GM12801 (cell line): ENCODE data around the gene CENPX.

Experiments used
- CTCF ChIP-seq: IDR thresholded peaks from one replicate; pipeline ENCODE4 v1.5.1; 2011; ENCODE audit warnings: control low read depth; ENCODE audit not compliant: insufficient read length; ENCODE audit errors: extremely low read depth

CENPX gene

GRCh38 chr17:81984773-81985410, 37.8 kb downstream of the CENPX start:
- no peak for TF ChIP-seq CTCF

GRCh38 chr17:81983639-81984373, 38.9 kb downstream of the CENPX start:
- no peak for TF ChIP-seq CTCF

DNA sequence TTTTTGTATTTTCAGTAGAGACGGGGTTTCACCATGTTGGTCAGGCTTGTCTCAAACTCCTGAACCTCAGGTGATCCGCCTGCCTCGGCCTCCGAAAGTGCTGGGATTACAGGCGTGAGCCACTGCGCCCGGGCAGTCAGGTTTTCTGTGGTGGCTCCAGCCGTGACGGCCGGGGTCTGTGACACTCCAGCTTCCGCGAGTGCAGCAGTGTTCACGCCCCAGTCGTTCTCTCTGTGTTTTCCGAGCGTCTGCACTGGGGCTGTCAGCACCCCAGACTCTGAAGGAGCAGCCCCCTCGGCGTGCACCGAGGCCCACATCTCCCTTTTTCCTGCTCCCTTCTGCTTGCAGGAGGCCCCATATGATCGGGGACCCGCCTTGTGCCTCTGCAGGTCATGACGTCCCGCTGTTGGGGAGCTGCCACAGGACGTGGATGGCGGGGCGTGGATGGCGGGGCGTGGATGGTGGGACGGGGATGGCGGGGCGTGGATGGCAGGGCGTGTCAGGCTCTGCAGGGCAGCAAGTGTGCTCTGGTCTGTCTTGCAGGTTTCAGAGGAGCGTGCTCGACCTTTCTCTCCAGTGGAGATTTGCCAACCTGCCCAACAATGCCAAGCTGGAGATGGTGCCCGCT, 39.6 kb downstream of the CENPX start:
- TF ChIP-seq CTCF: no peak

GRCh38 chr17:81980707-81981343, 41.9 kb downstream of the CENPX start:
- no peak for TF ChIP-seq CTCF

DNA sequence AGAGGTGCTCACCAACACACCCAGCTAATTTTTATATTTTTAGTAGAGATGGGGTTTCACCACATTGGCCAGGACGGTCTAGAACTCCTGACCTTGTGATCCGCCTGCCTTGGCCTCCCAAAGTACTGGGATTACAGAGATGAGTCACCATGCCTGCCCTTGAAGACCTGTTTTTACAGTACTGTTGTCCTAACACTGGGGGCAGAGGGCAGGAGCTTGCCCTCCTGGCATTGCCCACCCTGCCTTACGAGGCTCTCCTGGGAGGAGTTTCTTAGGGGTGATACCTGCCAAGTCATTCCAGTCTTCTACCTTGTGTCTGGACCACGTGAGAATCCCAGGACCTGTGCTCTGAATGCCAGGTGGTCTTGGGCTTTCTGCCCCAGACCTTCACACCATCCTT, 42.6 kb downstream of the CENPX start:
- no peak for TF ChIP-seq CTCF

DNA sequence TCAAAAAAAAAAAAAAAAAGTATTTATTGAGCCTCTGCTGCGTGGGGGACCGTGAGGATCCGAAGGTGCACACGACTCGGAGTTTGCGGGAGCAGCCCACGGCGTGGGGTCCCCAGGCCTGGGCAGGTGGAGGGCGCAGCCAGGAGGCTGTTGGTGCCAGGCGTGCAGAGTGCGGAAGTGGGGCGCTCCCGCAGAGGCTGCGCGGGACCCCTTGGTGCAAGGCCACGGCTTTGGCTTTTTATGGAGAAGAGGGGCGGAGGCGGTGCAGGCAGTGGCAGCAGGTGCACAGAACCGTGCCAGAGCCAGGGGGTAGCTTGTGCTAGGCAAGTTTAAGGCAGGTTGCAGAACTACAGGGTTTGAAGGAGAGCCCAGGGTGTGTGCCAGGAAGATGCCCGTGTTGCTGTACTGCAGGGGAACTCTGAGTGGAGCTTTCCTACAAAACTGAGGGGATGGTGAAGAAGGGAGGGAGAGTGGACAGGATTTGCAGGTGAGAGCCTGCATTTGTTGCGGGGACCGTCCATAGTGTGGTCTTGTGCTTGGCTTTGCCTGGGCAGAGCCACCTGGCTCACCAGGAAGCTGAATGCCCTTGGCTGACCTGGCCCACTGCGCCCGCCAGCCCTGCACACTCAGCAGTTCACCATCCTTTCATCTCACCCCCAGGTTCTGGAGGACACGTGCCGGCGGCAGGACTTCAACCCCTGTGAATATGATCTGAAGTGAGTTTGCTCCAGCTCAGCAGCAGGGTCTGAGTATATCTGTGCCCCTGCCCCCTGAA, 44.0 kb downstream of the CENPX start:
- no peak for TF ChIP-seq CTCF

DNA sequence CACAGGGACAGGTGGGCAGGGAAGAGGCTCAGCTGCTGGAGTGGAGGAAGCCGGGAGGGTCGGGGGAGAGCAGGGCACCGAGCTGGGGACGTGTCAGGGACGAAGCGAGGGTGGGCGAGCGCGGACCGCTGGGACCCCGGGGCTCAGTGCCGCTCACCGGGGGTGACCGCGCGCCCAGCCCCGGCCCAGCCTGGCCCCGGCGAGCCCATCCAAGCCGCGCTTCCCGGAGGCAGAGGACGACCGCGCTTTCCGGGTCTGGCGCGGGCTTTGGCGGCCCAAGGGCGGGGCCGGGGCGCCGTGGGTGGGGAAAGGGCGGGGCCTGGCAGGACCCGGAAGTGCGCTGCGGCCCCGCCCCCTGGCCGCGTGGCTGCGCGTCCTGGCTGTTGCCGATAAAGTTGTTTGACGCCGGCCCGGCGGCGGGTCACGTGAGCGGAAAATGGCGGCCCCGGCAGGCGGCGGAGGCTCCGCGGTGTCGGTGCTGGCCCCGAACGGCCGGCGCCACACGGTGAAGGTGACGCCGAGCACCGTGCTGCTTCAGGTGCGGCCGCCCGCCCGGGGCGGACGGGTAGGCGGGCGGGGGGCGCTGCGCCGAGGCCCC, 45.4 kb downstream of the CENPX start, which contains the start of gene ASPSCR1:
ASPSCR1 (plus strand) TSS at position 419 of the 598 bp plus-strand sequence; CDS start at position 437, 18 bp downstream.
- TF ChIP-seq CTCF: no peak
